Memory B cell (primary cell): Measurements from ENCODE around the gene B4GALNT1.
A peak's percentile ranks its signal among the peaks of the same experiment; 100 is the strongest.

Source experiments
- ATAC-seq: fragments of 150-1000 bp; cut with Tn5 transposase; 2 replicates; pipeline ENCODE4 v1.10.0; 2021; ENCODE audit warnings: low read depth, mild to moderate bottlenecking, moderate library complexity
- DNase-seq, 2 donors: peaks; one replicate each; pipeline ENCODE4 v3.0.0; 2022; ENCODE audit warnings: low spot score in 2 of 2
- H3K27ac Mint-ChIP-seq: one replicate; pipeline ENCODE4 v1.8.0; 2022; ENCODE audit warnings: mild to moderate bottlenecking, moderate library complexity, mixed read lengths
- H3K27me3 Mint-ChIP-seq: one replicate; pipeline ENCODE4 v1.8.0; 2022; ENCODE audit warnings: mixed read lengths
- H3K36me3 Mint-ChIP-seq: one replicate; pipeline ENCODE4 v1.8.0; 2022; ENCODE audit warnings: mild to moderate bottlenecking, mixed read lengths
- H3K4me1 Mint-ChIP-seq: one replicate; pipeline ENCODE4 v1.8.0; 2022; ENCODE audit warnings: mixed read lengths
- H3K4me3 Mint-ChIP-seq: one replicate; pipeline ENCODE4 v1.8.0; 2022; ENCODE audit warnings: mild to moderate bottlenecking, moderate library complexity, mixed read lengths
- H3K9me3 Mint-ChIP-seq: one replicate; pipeline ENCODE4 v1.8.0; 2022; ENCODE audit warnings: mixed read lengths

Gene B4GALNT1

DNA sequence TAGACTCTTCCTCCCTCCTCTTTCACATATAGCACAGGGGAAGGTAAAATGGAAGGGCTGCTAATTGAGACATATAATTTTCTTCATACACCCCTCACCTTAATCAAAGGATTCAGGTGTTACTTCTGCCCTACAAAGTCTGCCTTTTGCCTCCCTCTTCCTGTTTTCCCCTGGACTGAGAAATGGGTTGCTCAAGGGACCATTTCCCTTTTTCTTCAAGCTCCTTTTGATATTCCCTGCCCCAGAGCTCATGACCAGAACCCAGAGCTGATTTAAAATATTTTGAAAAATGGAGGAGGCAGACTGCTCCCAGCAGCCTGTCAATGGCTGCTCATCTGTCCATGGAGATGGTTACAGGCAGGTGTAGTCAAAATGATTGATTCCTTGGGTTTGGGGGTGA lies 48.3 kb downstream of the B4GALNT1 start:
- H3K27ac Mint-ChIP-seq: no peak overlapping the region
- no peak for ATAC-seq
- peaks cover 4% of the 10 kb centered on the region for H3K27me3 Mint-ChIP-seq
- no peak for DNase-seq
- peaks cover 3% of the 10 kb centered on the region for H3K4me1 Mint-ChIP-seq
- H3K36me3 Mint-ChIP-seq: no peaks in the 10 kb centered on the region
- no peak overlapping the region for H3K4me3 Mint-ChIP-seq
- H3K9me3 Mint-ChIP-seq: no peaks in the 10 kb centered on the region

- H3K27me3 Mint-ChIP-seq: peaks cover 4% of the 10 kb centered on the region
- no peaks in the 10 kb centered on the region for H3K36me3 Mint-ChIP-seq
- ATAC-seq (no peak), DNase-seq (no peak)
- H3K4me1 Mint-ChIP-seq: peaks cover 3% of the 10 kb centered on the region
- no peak overlapping the region for H3K27ac Mint-ChIP-seq
- no peak overlapping the region for H3K4me3 Mint-ChIP-seq
- H3K9me3 Mint-ChIP-seq: no peaks in the 10 kb centered on the region
These were observed 49.0 kb downstream of the B4GALNT1 start for GRCh38 chr12:57584050-57584449.

DNA sequence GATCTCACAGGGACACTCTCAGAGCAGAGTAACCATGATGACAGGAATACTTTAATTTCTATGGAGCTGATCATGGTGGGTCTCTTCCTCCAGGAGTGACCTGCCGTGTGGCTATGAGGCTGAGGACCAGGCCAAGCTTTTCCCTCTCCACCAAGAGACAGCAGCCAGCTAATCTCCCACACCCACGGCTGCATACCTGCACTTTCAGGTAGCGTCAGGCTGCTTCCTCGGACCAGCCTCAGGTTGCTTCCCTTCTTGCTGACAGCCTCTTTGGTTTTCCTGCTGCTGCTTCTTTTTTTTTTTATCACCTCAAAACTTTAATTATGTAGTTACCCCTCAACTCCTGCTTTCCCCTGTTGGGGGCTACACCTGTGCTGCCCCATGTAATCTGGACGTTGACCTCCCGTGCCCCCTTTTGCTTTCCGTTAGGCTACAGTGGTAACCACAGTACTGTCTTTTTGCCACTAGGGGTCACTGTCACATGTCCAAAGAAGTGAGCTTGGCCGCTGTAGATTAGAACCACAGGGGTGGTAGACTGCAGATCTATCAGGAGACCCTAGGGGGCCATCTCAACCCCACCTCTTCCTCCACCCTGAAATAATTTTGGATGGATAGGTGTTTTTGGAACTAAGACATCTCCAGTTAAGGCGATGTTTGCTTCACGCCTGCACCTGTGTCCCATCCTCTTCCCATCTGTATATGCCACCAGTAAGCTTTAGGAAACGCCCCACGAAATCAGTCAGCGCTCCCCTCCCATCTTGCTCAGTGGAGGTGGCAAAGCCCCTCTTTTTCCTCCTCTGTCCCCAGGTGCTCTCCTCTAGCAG lies 49.8 kb downstream of the B4GALNT1 start:
- ATAC-seq (peak; percentile 99), DNase-seq (peak; percentile 63 to 81)
- H3K27me3 Mint-ChIP-seq: peaks cover 4% of the 10 kb centered on the region
- H3K4me3 Mint-ChIP-seq: no peak overlapping the region
- H3K9me3 Mint-ChIP-seq: no peaks in the 10 kb centered on the region
- peaks cover 3% of the 10 kb centered on the region for H3K4me1 Mint-ChIP-seq
- no peaks in the 10 kb centered on the region for H3K36me3 Mint-ChIP-seq
- H3K27ac Mint-ChIP-seq: no peak overlapping the region

- Mint-ChIP-seq H3K36me3 (no peaks in the 10 kb centered on the region), H3K4me3 (no peak overlapping the region), H3K27me3 (peaks cover 4% of the 10 kb centered on the region), H3K4me1 (peaks cover 3% of the 10 kb centered on the region), H3K27ac (no peak overlapping the region), H3K9me3 (no peaks in the 10 kb centered on the region)
- DNase-seq: no peak
- no peak for ATAC-seq
These were observed 50.6 kb downstream of the B4GALNT1 start for GRCh38 chr12:57582440-57582839.

DNA sequence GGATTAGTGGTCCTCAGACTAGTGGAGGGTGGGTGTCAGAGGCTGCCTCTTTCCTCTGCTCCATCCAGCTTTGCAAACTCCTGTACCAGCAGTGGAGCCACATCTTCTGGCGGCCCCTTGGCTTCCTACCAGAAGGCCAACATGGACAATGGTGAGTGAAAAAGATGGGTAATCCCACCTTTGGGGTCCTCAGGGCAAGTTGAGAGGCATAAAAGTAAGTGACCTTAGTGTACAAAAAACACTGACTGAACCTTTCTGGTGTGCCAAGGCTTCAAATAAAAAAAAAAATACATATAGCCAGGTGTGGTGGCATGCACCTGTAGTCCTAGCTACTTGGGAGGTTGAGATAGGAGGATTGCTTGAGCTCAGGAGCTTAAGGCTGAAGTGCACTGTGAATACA lies 51.2 kb downstream of the B4GALNT1 start:
- Mint-ChIP-seq H3K27ac (no peak overlapping the region), H3K4me1 (peaks cover 3% of the 10 kb centered on the region), H3K9me3 (no peaks in the 10 kb centered on the region), H3K4me3 (no peak overlapping the region), H3K36me3 (no peaks in the 10 kb centered on the region), H3K27me3 (peaks cover 4% of the 10 kb centered on the region)
- DNase-seq: no peak
- no peak for ATAC-seq

- ATAC-seq: no peak
- no peaks in the 10 kb centered on the region for H3K36me3 Mint-ChIP-seq
- H3K4me3 Mint-ChIP-seq: no peak overlapping the region
- H3K4me1 Mint-ChIP-seq: peaks cover 3% of the 10 kb centered on the region
- peaks cover 4% of the 10 kb centered on the region for H3K27me3 Mint-ChIP-seq
- no peak overlapping the region for H3K27ac Mint-ChIP-seq
- no peak for DNase-seq
- no peaks in the 10 kb centered on the region for H3K9me3 Mint-ChIP-seq
These were observed 52.6 kb downstream of the B4GALNT1 start for GRCh38 chr12:57580466-57580795.

- H3K9me3 Mint-ChIP-seq: no peaks in the 10 kb centered on the region
- no peak for DNase-seq
- H3K36me3 Mint-ChIP-seq: no peaks in the 10 kb centered on the region
- H3K27ac Mint-ChIP-seq: no peak overlapping the region
- no peak for ATAC-seq
- H3K4me3 Mint-ChIP-seq: no peak overlapping the region
- peaks cover 4% of the 10 kb centered on the region for H3K27me3 Mint-ChIP-seq
- peaks cover 3% of the 10 kb centered on the region for H3K4me1 Mint-ChIP-seq
These were observed 53.1 kb downstream of the B4GALNT1 start for GRCh38 chr12:57579677-57580465.

- ATAC-seq: no peak
- Mint-ChIP-seq H3K4me3 (no peak overlapping the region), H3K27ac (no peak overlapping the region), H3K9me3 (no peaks in the 10 kb centered on the region), H3K27me3 (peaks cover 4% of the 10 kb centered on the region), H3K36me3 (no peaks in the 10 kb centered on the region), H3K4me1 (peaks cover 3% of the 10 kb centered on the region)
- no peak for DNase-seq
These were observed 54.0 kb downstream of the B4GALNT1 start for GRCh38 chr12:57579011-57579410.

DNA sequence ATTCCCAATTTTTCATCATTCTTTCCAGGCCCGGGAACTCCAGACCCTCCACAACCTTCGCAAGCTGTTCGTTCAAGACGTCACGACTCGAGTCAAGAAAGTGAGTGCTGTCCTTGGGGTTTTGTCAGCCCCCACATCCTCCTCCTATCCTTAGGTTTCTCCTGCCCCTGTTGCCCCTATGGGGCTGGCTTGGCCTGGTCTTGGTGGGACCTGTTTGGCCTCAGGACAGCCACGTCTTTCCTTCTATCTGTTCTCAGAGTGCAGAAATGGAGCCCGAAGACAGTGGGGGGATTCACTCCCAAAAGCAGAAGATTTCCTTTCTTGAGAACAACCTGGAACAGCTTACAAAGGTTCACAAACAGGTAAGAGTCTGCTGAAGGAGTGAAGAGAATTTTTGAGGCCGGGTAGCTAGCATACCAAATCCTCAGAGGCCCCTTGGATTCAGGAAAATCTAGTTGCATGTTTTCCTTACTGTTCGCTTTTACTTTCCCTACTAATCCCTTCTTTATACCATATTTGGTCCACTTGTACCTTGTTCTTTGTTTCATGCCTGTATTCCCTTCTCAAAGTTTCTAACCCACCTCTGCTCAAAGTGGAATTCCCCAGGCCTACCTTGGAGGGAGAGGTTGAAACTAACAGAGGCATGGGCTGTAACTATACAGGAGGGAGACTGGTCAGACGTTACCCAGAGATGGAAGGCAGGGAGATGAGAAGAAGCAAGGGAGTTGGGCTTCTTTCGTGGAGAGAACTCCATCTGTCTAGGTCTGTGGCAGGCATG lies 54.8 kb downstream of the B4GALNT1 start:
- Mint-ChIP-seq H3K27me3 (peaks cover 2% of the 10 kb centered on the region), H3K9me3 (no peaks in the 10 kb centered on the region), H3K36me3 (no peaks in the 10 kb centered on the region), H3K4me1 (peaks cover under 1% of the 10 kb centered on the region), H3K4me3 (no peak overlapping the region), H3K27ac (no peak overlapping the region)
- no peak for ATAC-seq
- no peak for DNase-seq

- Mint-ChIP-seq H3K27ac (no peak overlapping the region), H3K36me3 (no peaks in the 10 kb centered on the region), H3K9me3 (no peaks in the 10 kb centered on the region), H3K4me3 (no peak overlapping the region), H3K4me1 (no peaks in the 10 kb centered on the region), H3K27me3 (peaks cover 2% of the 10 kb centered on the region)
- ATAC-seq (no peak), DNase-seq (no peak)
These were observed 56.3 kb downstream of the B4GALNT1 start for GRCh38 chr12:57576613-57577160.
